PFSK-1 (cell line): Measurements from ENCODE around the gene GIN1.

ENCODE experiments used
- REST ChIP-seq, 2 experiments: IDR thresholded peaks; 2 replicates each; pipeline versions ENCODE4 v1.6.1 to v1.8.0; 2011 to 2012; ENCODE audit warnings: low read depth in 2 of 2, low read length in 2 of 2, control low read depth in 1 of 2, inconsistent platforms in 1 of 2, mild to moderate bottlenecking in 1 of 2, moderate library complexity in 1 of 2; ENCODE audit not compliant: insufficient read depth in 1 of 2
- TAF1 ChIP-seq: IDR thresholded peaks from 2 replicates; pipeline ENCODE4 v1.6.1; 2012; ENCODE audit warnings: low read length, control low read depth, borderline replicate concordance; ENCODE audit not compliant: insufficient read depth

- TF ChIP-seq REST (IDR thresholded peaks at IDR 0.05; ENCODE audit: insufficient read depth in 1 of 2, low read depth in 2 of 2, low read length in 2 of 2), result no peak
- no peak for TF ChIP-seq TAF1
These were observed 8.3 kb upstream of the GIN1 start for GRCh38 chr5:103128202-103128601.
